ENCODE data around the gene STXBP3. TPM values are rescaled to one million over a fixed set of nuclear protein-coding genes. Genes with fewer than 3 reads are reported as not detected.

Gene STXBP3
- total RNA-seq, 4 donors from 2014 or later: 29.5 to 166 (median 64.1) TPM

DNA sequence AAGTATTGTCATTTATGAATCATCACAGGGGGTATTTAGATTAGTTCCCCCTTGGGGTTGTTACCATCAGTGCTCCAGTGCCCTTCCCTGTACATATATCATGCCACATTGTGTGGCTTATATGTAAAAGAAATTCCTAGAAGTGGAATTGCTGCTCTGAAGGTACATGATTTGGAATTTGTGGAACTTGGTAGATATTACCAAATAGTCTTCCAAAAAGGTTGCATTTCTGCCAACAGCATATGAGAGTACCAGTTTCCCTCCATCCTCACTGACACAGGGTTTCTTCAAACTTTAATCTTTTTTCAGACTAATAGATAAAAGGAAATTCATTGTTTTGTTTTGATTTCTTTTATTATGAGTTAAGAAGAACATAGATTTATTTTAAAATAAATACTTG lies 69.1 kb downstream of the STXBP3 start:
- peaks cover 11 to 12% of the 10 kb centered on the region in 2 donors for H3K4me1 ChIP-seq
- TF ChIP-seq CTCF (IDR thresholded peaks at IDR 0.05): no peak
- TF ChIP-seq POLR2A (IDR thresholded peaks at IDR 0.05): no peak
- H3K4me3 ChIP-seq: no peak overlapping the region
- no peak for DNase-seq
- intact Hi-C loops (cut with DNase I; ENCODE audit: low total_unique reads): loop anchor here (10.0 kb wide), 1 partner anchor 71 kb away; the partner anchor contains the start of gene STXBP3
- no peaks in the 10 kb centered on the region for H3K27me3 ChIP-seq
- peak overlapping the region; percentile 92 to 95 for H3K27ac ChIP-seq
- H3K36me3 ChIP-seq: no peaks in the 10 kb centered on the region
- H3K9me3 ChIP-seq: no peaks in the 10 kb centered on the region

GRCh38 chr1:108816049-108816893 lies 69.8 kb downstream of the STXBP3 start:
- DNase-seq: peak; percentile 83 to 89
- Histone ChIP-seq H3K27ac (peak overlapping the region; percentile 92 to 95), H3K9me3 (no peaks in the 10 kb centered on the region), H3K4me1 (peaks cover 11 to 12% of the 10 kb centered on the region in 2 donors), H3K36me3 (no peaks in the 10 kb centered on the region), H3K27me3 (no peaks in the 10 kb centered on the region), H3K4me3 (peak overlapping the region; percentile 9 to 32)
- intact Hi-C loops (cut with DNase I; ENCODE audit: low total_unique reads): loop anchor here (10.0 kb wide), 1 partner anchor 71 kb away; the partner anchor contains the start of gene STXBP3
- TF ChIP-seq CTCF (IDR thresholded peaks at IDR 0.05): no peak
- no peak for TF ChIP-seq POLR2A (IDR thresholded peaks at IDR 0.05)

GRCh38 chr1:108817016-108817415 lies 70.5 kb downstream of the STXBP3 start:
- Histone ChIP-seq H3K36me3 (no peaks in the 10 kb centered on the region), H3K4me3 (peak overlapping the region; percentile 9 to 32), H3K4me1 (peaks cover 11 to 12% of the 10 kb centered on the region in 2 donors), H3K27ac (peak overlapping the region; percentile 92 to 95), H3K27me3 (no peaks in the 10 kb centered on the region), H3K9me3 (no peaks in the 10 kb centered on the region)
- DNase-seq: peak in 1 of 2 donors; percentile 28
- TF ChIP-seq CTCF (IDR thresholded peaks at IDR 0.05) (no peak), POLR2A (IDR thresholded peaks at IDR 0.05) (no peak)
- intact Hi-C loops (cut with DNase I; ENCODE audit: low total_unique reads): loop anchor here (10.0 kb wide), 1 partner anchor 72 kb away; the partner anchor contains the start of gene STXBP3

DNA sequence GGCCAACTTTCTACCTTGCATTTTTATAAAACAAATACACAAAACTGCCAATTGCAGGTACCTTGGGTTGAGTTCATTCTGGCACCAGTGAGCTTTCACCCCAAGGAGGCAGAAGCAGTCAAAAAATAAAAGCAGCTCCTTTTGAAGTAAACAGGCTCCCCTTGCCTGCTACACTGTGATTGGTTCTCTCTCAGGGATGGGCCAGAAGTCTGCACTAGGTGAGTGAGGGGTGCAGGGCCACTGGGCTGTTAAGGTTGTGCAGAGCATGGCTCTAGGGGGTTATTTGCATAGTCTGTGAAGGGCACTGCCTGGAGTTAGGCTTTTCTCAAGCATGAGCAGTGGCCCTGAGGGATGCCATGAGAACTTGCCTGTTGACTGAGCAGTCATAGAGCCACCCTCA lies 71.3 kb downstream of the STXBP3 start:
- Histone ChIP-seq H3K4me1 (peaks cover 11 to 12% of the 10 kb centered on the region in 2 donors), H3K27ac (peak overlapping the region; percentile 92 to 95), H3K27me3 (no peaks in the 10 kb centered on the region), H3K36me3 (no peaks in the 10 kb centered on the region), H3K9me3 (no peaks in the 10 kb centered on the region), H3K4me3 (no peak overlapping the region)
- no peak for DNase-seq
- TF ChIP-seq POLR2A (IDR thresholded peaks at IDR 0.05) (no peak), CTCF (IDR thresholded peaks at IDR 0.05) (no peak)
- intact Hi-C loops (cut with DNase I; ENCODE audit: low total_unique reads): loop anchor here (10.0 kb wide), 1 partner anchor 73 kb away; the partner anchor contains the start of gene STXBP3

DNA sequence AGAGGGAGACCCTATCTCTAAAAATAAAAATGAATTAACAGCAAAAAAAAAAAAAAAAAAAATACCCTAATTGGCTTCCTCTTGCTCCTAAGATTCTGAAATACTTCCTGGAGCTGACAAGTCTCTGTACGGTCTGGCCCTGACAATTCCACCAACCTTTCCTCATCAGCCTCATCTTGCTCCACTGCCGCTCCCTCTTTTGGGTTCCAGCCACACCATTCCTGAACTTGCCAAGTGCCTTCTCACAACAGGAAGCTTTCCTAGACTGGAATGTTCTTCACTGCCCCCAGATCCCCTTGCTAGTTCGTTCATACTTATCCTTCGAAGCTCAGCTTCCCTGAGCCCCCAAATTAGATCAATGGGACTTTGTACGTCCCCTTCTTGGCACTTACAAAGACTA lies 73.4 kb downstream of the STXBP3 start:
- Histone ChIP-seq H3K36me3 (no peaks in the 10 kb centered on the region), H3K9me3 (no peaks in the 10 kb centered on the region), H3K4me3 (no peak overlapping the region), H3K4me1 (peaks cover 7 to 11% of the 10 kb centered on the region in 2 donors), H3K27me3 (no peaks in the 10 kb centered on the region), H3K27ac (no peak overlapping the region)
- intact Hi-C loops (cut with DNase I; ENCODE audit: low total_unique reads): loop anchor here (5.0 to 10.0 kb wide), 2 partner anchors 75 to 77 kb away; partner anchors contain the start of gene STXBP3
- DNase-seq: no peak
- TF ChIP-seq CTCF (IDR thresholded peaks at IDR 0.05): no peak
- TF ChIP-seq POLR2A (IDR thresholded peaks at IDR 0.05): no peak

All from uterus (tissue), 4 donors.